ENCODE results near the gene FBXW9.
"Not testable (repeated sequence)": the region's sequence is repeated elsewhere in the genome, so short reads cannot be mapped to it uniquely, and the experiment has no call there.

GRCh38 chr19:12643716-12644115, 52.7 kb downstream of the FBXW9 start:
- TF ChIP-seq CTCF (conservative IDR thresholded peaks at IDR 0.05; ENCODE audit: low read depth, low read length); POLR2A (IDR thresholded peaks at IDR 0.05; ENCODE audit: low read depth, low read length); BHLHE40 (IDR thresholded peaks at IDR 0.05; ENCODE audit: low read depth, low read length); MXI1 (IDR thresholded peaks at IDR 0.05; ENCODE audit: borderline replicate concordance, low read depth, low read length); RFX5 (IDR thresholded peaks at IDR 0.05; ENCODE audit: low read depth, low read length); RAD21 (IDR thresholded peaks at IDR 0.05; ENCODE audit: low read length); CEBPB (IDR thresholded peaks at IDR 0.05; ENCODE audit: low read depth, low read length); SMC3 (IDR thresholded peaks at IDR 0.05; ENCODE audit: low read depth, low read length); RCOR1 (IDR thresholded peaks at IDR 0.05; ENCODE audit: insufficient replicate concordance, low read length): not testable (repeated sequence)
- TF ChIP-seq, protein P1, sequence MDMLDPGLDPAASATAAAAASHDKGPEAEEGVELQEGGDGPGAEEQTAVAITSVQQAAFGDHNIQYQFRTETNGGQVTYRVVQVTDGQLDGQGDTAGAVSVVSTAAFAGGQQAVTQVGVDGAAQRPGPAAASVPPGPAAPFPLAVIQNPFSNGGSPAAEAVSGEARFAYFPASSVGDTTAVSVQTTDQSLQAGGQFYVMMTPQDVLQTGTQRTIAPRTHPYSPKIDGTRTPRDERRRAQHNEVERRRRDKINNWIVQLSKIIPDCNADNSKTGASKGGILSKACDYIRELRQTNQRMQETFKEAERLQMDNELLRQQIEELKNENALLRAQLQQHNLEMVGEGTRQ (IDR thresholded peaks at IDR 0.05; ENCODE audit: low read depth, low read length): not testable (repeated sequence)
- TF ChIP-seq, protein P2, sequence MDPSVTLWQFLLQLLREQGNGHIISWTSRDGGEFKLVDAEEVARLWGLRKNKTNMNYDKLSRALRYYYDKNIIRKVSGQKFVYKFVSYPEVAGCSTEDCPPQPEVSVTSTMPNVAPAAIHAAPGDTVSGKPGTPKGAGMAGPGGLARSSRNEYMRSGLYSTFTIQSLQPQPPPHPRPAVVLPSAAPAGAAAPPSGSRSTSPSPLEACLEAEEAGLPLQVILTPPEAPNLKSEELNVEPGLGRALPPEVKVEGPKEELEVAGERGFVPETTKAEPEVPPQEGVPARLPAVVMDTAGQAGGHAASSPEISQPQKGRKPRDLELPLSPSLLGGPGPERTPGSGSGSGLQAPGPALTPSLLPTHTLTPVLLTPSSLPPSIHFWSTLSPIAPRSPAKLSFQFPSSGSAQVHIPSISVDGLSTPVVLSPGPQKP (IDR thresholded peaks at IDR 0.05; ENCODE audit: borderline replicate concordance, low read depth, low read length): not testable (repeated sequence)

Data from IMR-90 (cell line).